SU-DHL-6 (cell line): ENCODE measurements around the gene ERFL.

Experiments
- H2AFZ ChIP-seq: fragments of 200-600 bp; sonication (generic); 2 replicates; pipeline ENCODE4 v1.6.1; 2014; ENCODE audit warnings: low read depth, mild to moderate bottlenecking, moderate library complexity, mixed read lengths, antibody characterized with exemption, low read length; ENCODE audit not compliant: severe bottlenecking
- H3F3A ChIP-seq: fragments of 200-600 bp; shearing (Covaris generic); 2 replicates; pipeline ENCODE4 v1.6.0; 2016; ENCODE audit warnings: antibody characterized with exemption, mild to moderate bottlenecking; ENCODE audit not compliant: insufficient read depth
- H3K27ac ChIP-seq: fragments of 200-600 bp; sonication (generic); 2 replicates; pipeline ENCODE4 v1.5.1; 2016; ENCODE audit warnings: low read depth, mild to moderate bottlenecking, low read length, moderate library complexity, mixed read lengths
- H3K27me3 ChIP-seq: fragments of 200-600 bp; sonication (generic), shearing (Covaris generic); 2 replicates; pipeline ENCODE4 v1.6.0; 2014; ENCODE audit warnings: mild to moderate bottlenecking, low read length
- H3K36me3 ChIP-seq: fragments of 200-600 bp; sonication (generic); 2 replicates; pipeline ENCODE4 v1.6.1; 2014; ENCODE audit warnings: mild to moderate bottlenecking, low read length, mixed read lengths
- H3K4me2 ChIP-seq: fragments of 300-600, 200-600 bp; shearing (Covaris generic), sonication (generic); 2 replicates; pipeline ENCODE4 v1.6.0; 2014; ENCODE audit warnings: low read length, low read depth, mild to moderate bottlenecking; ENCODE audit not compliant: poor library complexity, severe bottlenecking
- H3K4me3 ChIP-seq: fragments of 200-600 bp; sonication (generic); 2 replicates; pipeline ENCODE4 v1.5.1; 2014; ENCODE audit warnings: antibody characterized with exemption, low read length, mild to moderate bottlenecking, mixed read lengths; ENCODE audit not compliant: insufficient read depth, poor library complexity, severe bottlenecking
- H3K79me2 ChIP-seq: fragments of 200-600 bp; sonication (generic); 2 replicates; pipeline ENCODE4 v1.6.1; 2014; ENCODE audit warnings: mild to moderate bottlenecking, low read length, moderate library complexity; ENCODE audit not compliant: insufficient read depth
- H3K9ac ChIP-seq: fragments of 200-600 bp; sonication (generic); 2 replicates; pipeline ENCODE4 v1.7.0; 2014; ENCODE audit warnings: mild to moderate bottlenecking, low read length
- H3K9me2 ChIP-seq: fragments of 200-600 bp; sonication (generic); replicated peaks from 2 replicates; pipeline ENCODE4 v1.6.1; 2014; ENCODE audit warnings: low read length; ENCODE audit not compliant: insufficient read depth
- H3K9me3 ChIP-seq: fragments of 200-600 bp; sonication (generic); 2 replicates; pipeline ENCODE4 v1.6.1; 2014; ENCODE audit warnings: low read length, mixed read lengths; ENCODE audit not compliant: insufficient read depth
- H4K20me1 ChIP-seq: fragments of 200-600 bp; sonication (generic); 2 replicates; pipeline ENCODE4 v1.6.1; 2014; ENCODE audit warnings: low read depth, mild to moderate bottlenecking, antibody characterized with exemption, low read length, moderate library complexity, mixed read lengths
- EZH2phosphoT487 ChIP-seq: fragments of 200-600 bp; sonication (generic), shearing (Covaris generic); conservative IDR thresholded peaks from 2 replicates; pipeline ENCODE4 v1.6.1; 2018; ENCODE audit warnings: mild to moderate bottlenecking, antibody characterized with exemption, low read length, moderate library complexity, mixed read lengths
- TF ChIP-seq, protein P1 (sequence below): fragments of 200-600 bp; sonication (generic); IDR thresholded peaks from one replicate; pipeline ENCODE4 v1.5.1; 2017; ENCODE audit warnings: antibody characterized with exemption, mild to moderate bottlenecking, low read length, moderate library complexity; ENCODE audit not compliant: insufficient read depth, poor library complexity, severe bottlenecking

Gene ERFL

DNA sequence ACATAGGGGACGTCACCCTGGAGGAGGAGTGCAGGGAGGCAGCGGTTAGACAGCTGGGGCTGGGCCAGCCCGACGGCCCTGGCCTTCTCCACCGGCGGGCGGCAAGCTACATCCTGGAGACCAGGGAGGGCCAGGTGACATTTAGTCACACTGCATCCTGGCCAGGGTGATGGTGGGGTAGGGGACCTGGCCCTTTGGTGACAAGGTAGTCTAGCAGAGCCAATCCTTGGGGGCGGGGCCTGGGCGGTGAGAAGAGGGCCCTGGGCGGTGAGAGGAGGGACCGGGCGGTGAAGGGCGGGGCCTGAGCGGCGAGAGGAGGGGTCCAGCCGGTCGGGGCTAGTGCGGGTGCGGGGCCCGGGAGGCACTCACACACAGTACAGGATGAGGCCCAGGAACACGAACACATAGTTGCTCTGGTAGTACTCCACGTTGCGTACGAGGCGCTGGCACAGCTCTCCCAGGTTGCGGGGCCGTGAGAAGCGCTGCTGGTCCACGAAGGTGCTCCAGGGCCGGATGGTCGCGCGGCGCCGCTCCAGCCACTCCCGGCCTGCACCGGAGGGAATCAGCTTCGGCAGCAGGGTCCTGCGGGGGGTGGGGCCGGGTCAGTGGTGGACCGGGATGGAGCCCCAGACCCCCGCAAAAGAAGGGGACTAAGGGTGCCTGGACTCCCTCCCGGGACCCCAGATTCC is 30.3 kb upstream of the ERFL start:
- no peaks in the 10 kb centered on the region for H3K9me3 ChIP-seq
- no peaks in the 10 kb centered on the region for H3K27me3 ChIP-seq
- no peaks in the 10 kb centered on the region for H3K9me2 ChIP-seq
- no peaks in the 10 kb centered on the region for H3K36me3 ChIP-seq
- peak overlapping the region; percentile 85 for H3K4me2 ChIP-seq
- peaks cover 21% of the 10 kb centered on the region for H3F3A ChIP-seq
- peak overlapping the region; percentile 72 for H3K27ac ChIP-seq
- TF ChIP-seq, protein P1, sequence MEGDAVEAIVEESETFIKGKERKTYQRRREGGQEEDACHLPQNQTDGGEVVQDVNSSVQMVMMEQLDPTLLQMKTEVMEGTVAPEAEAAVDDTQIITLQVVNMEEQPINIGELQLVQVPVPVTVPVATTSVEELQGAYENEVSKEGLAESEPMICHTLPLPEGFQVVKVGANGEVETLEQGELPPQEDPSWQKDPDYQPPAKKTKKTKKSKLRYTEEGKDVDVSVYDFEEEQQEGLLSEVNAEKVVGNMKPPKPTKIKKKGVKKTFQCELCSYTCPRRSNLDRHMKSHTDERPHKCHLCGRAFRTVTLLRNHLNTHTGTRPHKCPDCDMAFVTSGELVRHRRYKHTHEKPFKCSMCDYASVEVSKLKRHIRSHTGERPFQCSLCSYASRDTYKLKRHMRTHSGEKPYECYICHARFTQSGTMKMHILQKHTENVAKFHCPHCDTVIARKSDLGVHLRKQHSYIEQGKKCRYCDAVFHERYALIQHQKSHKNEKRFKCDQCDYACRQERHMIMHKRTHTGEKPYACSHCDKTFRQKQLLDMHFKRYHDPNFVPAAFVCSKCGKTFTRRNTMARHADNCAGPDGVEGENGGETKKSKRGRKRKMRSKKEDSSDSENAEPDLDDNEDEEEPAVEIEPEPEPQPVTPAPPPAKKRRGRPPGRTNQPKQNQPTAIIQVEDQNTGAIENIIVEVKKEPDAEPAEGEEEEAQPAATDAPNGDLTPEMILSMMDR: no peak
- H3K4me3 ChIP-seq: peak overlapping the region; percentile 99
- peak overlapping the region; percentile 97 for H3K9ac ChIP-seq
- H3K79me2 ChIP-seq: no peaks in the 10 kb centered on the region; the same call in 1 of the 2 replicates
- no peak overlapping the region for H2AFZ ChIP-seq
- H4K20me1 ChIP-seq: no peaks in the 10 kb centered on the region

DNA sequence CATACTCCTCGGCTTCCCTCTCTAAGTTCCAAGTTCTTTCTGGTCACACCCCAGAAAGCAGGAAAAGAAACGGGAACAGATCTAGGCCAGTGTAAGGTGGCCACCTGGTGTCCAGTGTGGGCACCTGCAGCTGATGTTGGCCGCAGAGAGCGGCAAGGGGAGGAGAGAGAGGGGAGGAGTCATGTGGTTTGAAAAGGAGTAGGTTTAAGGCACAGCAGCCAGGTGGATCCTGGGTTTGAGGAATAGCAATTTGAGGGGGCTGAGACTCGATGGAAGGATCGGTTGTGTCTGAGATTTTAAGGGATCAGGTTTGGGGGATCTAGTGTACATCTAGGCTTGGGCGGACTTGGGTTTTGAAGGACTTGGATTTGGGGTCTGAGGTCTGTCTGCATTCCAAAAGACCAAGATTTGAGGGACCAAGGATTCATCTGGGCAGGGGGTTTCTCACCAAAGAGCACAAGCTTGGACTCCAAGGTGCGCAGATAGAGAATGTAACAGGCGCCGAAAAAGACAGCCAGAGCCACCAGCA is 29.7 kb upstream of the ERFL start:
- no peak overlapping the region for H2AFZ ChIP-seq
- H3K4me3 ChIP-seq: peak overlapping the region; percentile 99
- H4K20me1 ChIP-seq: no peaks in the 10 kb centered on the region
- peak overlapping the region; percentile 85 for H3K4me2 ChIP-seq
- TF ChIP-seq, protein P1: peak; percentile 90
- no peak for TF ChIP-seq EZH2phosphoT487
- no peaks in the 10 kb centered on the region for H3K27me3 ChIP-seq
- H3K27ac ChIP-seq: peak overlapping the region; percentile 72
- H3K79me2 ChIP-seq: no peaks in the 10 kb centered on the region; the same call in 1 of the 2 replicates
- no peaks in the 10 kb centered on the region for H3K9me2 ChIP-seq
- H3F3A ChIP-seq: peaks cover 21% of the 10 kb centered on the region
- H3K36me3 ChIP-seq: no peaks in the 10 kb centered on the region
- H3K9me3 ChIP-seq: no peaks in the 10 kb centered on the region
- H3K9ac ChIP-seq: peak overlapping the region; percentile 97

DNA sequence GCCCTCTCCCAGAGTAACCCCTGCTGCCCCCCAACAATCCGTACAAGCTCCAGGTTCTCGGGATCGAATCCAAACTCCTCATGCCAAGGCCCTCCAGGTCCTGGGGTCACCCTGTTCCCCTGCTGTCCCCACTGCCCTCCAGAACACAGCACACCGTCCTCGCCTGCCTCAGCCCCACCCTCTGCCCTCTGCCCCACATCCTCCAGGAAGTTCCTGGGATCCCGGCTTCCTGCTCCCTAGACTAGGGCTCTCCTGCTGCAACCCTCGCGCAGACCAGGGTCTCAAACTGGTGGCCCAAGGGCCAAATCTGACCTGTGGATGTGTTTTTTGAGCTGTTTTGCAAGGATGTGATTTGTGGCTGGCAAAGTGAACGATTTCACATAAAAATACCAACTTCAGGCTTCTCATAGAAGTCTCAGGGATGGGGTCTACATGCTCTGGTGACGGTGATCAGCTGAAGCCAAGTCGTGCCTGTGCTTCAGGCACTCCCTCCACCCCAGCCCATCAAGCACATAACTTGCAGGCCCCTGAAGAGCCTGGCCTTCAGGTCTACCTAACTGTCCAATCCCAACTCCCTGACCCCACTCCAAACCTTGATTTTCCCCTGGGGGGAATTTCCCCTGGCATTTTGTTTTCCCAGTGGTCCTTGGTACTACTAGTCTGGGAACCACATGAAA is 29.1 kb upstream of the ERFL start:
- Histone ChIP-seq H3K27ac (peak overlapping the region; percentile 72), H3K9me3 (no peaks in the 10 kb centered on the region), H3K4me2 (peak overlapping the region; percentile 85), H3K79me2 (no peaks in the 10 kb centered on the region; the same call in 1 of the 2 replicates), H3F3A (peaks cover 21% of the 10 kb centered on the region), H3K9me2 (no peaks in the 10 kb centered on the region), H3K36me3 (no peaks in the 10 kb centered on the region), H2AFZ (no peak overlapping the region), H3K27me3 (no peaks in the 10 kb centered on the region), H4K20me1 (no peaks in the 10 kb centered on the region), H3K4me3 (peak overlapping the region; percentile 99), H3K9ac (peak overlapping the region; percentile 97)
- no peak for TF ChIP-seq EZH2phosphoT487
- TF ChIP-seq, protein P1: no peak
